Muscle of arm (tissue), 14 donors: ENCODE data around the gene SPRR2A. TPM values are rescaled to one million over a fixed set of nuclear protein-coding genes. Genes with fewer than 3 reads are reported as not detected.
"Not testable (repeated sequence)": the region's sequence is repeated elsewhere in the genome, so short reads cannot be mapped to it uniquely, and the experiment has no call there.

Source experiments
- DNase-seq: peaks from one replicate; pipeline ENCODE4 v3.0.0-alpha.2; 2013
- long read RNA-seq, 11 donors: transcript quantifications; one replicate each; lab custom pipeline, GENCODE V29; 2026
- polyA plus RNA-seq, 12 donors: library from polyadenylated mRNA; unstranded; fragments of 120-200 nt; gene quantifications; one replicate each; pipeline ENCODE4 v1.2.1, GENCODE V29; 2013; ENCODE audit not compliant: insufficient read length in 12 of 12

Gene SPRR2A
- polyA plus RNA-seq, result under 1 TPM in 1 of 12 donors, not detected in 11; 0.59 TPM
- long read RNA-seq, donor 1, result 0 reads
- long read RNA-seq, donor 2, result 0 reads
- long read RNA-seq, donor 3, result 0 reads
- long read RNA-seq, donor 4, result 0 reads
- long read RNA-seq, donor 5, result 0 reads
- long read RNA-seq, donor 6, result 0 reads
- long read RNA-seq, donor 7, result 0 reads
- long read RNA-seq, donor 8, result 0 reads
- long read RNA-seq, donor 9, result 0 reads
- long read RNA-seq, donor 10, result 0 reads
- long read RNA-seq, donor 11, result 0 reads

DNA sequence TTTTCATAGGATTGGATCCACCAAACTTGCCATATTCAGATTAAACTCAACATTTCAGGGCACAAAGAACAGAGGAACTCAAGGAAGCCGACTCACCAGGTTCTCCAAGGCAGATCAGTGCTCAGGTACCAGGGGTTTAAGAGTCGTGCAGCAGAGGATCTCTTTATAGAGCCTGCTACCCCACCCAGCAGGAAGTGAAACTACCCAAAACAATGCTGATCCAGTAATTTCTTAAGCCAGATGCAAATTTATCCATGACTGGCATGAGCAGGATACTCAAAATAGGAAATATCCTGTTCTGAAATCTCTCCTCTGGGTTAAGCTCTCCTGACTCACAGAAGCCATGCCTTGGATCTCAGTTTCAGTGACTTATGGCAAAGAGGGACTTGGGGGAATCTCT is at the start of gene SPRR2A:
TSS of gene SPRR2A (minus strand) at position 138 of the 400 bp plus-strand sequence. CDS start 777 bp downstream, outside the sequence.
- DNase-seq, result no peak

DNA sequence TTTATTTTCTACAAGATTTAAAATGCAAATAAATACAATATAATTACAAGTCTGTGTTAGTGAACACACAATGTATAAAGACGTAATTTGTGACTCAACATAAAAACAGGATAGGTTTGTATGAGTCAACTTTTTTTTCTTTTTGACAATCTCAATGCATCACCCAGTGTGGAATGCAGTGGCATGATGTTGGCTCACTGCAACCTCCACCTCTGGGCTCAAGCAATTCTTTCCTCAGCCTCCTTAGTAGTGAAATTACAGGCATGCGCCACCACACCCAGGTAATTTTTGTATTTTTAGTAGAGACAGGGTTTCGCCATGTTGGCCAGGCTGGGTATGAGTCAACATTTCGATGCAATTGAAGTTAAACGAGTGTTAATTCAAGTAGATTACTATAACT is 42.9 kb upstream of the SPRR2A start:
- no peak for DNase-seq

DNA sequence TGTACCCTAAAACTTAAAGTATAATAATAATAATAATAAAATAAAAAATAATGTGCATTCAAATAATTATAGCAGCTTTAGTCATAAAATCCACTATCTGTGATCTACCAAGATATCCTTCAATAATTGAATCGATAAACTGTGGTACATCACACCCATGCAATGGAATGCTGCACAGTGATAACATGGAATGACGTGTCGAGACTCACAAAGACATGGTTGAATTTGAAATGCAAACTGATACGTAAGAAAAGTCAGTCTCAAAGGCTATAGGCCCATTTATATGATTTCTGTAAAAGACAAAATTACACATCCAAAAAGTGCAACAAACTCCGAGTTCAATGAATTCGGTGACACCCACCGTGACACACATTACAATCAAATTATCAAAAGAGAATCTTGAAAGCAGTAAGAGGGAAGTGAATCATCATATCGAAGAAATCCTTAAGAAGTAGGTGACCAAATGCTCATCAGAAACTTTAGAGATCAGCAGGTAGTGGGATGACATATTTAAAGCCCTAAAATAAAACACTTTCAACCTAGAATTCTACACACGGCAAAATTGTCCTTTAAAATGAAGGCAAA is 42.2 kb upstream of the SPRR2A start:
- no peak for DNase-seq

DNA sequence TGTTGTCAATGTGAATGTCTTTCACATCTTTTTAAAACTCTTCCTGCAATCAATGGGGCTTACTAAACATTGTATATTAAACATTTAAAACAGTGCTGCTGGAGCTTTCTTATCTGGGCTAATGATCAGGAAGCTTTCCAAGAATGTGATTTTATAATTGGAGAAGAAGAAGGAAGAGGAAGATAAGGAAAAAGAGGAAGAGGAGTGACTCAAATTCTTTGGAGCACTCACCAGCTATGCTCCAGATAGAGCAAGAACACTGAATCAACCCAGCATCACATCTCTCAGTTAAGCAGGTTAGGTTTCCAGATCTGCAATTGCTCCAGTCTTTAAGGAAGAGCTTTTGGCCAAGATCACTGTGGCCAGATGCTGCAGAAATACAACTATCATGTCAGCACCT is 38.5 kb upstream of the SPRR2A start:
- DNase-seq, result no peak

DNA sequence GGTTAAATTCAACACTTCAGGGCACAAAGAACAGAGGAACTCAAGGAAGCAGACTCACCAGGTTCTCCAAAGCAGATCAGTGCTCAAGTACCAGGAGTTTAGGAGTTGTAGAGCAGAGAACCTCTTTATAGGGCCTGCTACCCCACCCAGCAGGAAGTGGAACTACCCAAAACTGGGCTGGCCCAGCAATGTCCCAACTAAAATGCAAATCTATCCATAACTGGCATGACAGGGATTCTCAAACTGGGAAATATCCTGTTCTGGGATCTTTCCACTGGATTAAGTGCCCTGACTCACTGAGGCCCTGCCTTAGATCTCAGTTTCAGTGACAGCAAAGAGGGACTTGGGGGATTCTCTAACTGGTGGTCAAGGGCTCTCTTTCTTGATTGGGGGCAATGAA is 37.1 kb upstream of the SPRR2A start, which contains the start of gene SPRR2E:
TSS of gene SPRR2E (minus strand) at position 101 of the 400 bp plus-strand sequence. CDS start 775 bp downstream, outside the sequence.
- no peak for DNase-seq

DNA sequence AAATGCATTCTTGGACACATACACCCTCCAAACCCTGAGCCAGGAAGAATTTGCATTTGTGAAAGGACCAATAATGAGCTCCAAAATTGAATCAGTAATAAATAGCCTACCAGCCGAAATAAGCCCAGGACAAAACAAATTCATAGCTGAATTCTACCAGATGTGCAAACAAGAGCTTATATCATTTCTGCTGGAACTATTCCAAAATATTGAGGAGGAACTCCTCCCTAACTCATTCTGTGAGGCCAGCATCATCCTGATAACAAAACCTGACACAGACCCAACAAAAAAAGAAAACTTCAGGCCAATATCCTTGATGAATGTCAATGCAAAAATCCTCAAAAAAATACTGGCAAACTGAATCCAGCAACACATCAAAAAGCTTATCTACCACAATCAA is 30.3 kb upstream of the SPRR2A start:
- no peak for DNase-seq

DNA sequence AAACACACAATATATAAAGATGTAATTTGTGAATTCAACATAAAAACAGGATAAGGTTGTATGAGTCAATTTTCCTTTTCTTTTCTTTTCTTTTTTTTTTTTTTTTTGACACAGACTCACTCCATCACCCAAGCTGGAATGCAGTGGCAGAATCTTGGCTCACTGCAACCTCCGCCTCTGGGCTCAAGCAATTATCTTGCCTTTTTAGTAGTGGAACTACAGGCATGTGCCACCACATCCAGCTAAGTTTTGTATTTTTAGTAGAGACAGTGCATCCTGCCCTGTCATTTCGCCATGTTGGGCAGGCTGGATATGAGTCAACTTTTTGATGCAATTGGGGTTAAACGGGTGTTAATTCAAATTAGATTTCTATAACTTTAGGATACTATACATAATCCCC is 24.4 kb upstream of the SPRR2A start:
- no peak for DNase-seq

DNA sequence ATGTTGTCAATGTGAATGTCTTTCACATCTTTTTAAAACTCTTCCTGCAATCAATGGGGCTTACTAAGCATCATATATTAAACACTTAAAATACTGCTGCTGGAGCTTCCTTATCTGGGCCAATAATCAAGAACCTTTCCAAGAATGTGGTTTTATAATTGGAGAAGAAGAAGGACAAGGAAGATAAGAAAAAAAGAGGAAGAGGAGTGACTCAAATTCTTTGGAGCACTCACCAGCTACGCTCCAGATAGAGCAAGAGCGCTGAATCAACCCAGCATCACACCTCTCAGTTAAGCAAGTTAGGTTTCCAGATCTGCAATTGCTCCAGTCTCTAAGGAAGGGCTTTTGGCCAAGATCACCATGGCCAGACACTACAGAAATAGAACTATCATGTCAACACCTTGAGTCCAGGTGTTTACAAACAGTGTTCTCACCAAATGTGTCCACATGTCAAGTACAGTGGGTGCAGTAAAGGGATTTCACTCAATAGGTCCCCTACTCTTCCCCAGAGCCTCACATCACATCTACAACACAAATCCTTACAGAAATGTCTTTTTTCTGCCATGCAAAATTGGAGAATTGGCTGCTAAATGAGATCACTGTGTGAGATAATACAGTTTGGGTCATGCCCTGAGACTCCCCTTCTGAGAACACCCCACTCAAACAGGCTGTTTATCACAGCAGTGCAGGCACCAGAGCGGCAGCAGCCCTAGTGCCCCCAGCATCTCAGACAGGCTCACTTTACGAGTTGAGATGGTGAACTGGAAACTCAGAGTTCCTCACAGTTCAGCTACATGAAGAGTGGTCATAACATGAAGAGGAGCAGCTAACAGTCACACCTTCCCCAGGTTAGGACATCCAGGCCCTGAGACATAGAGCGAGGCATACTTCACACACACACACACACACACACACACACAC is 15.8 kb upstream of the SPRR2A start:
- DNase-seq, result no peak

DNA sequence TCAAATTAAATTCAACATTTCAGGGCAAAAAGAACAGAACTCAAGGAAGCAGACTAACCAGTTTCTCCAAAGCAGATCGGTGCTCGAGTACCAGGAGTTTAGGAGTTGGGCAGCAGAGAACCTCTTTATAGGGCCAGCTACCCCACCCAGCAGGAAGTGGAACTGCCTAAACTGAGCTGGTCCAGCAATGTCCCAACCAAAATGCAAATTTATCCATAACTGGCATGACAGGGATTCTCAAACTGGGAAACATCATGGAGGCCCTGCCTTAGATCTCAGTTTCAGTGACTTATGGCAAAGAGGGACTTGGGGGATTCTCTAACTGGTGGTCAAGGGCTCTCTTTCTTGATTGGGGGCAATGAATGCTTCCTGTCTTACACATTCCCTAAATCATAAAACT is 14.2 kb upstream of the SPRR2A start, which contains the start of gene SPRR2B:
TSS of gene SPRR2B (minus strand) at position 101 of the 400 bp plus-strand sequence. CDS start 772 bp downstream, outside the sequence.
- DNase-seq, result no peak

DNA sequence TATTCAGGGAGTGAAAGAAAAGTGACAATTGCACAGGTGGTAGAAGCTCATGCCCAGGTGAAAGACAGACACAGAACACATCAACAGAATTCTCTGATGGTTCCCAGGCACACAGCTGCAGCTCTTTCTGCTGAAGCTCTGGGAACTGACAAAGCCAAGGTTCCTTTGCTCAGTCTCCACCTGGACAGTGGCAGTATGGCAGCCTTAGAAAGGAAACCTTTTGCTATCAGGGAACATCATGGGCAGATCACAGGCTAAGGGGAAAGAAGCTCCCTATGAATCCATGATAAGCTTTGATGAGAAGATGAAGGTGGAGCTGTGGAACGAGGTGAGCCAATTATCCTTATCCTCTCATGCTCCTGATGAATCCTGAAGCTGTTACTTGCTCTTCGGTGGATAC is 12.9 kb upstream of the SPRR2A start:
- no peak for DNase-seq

DNA sequence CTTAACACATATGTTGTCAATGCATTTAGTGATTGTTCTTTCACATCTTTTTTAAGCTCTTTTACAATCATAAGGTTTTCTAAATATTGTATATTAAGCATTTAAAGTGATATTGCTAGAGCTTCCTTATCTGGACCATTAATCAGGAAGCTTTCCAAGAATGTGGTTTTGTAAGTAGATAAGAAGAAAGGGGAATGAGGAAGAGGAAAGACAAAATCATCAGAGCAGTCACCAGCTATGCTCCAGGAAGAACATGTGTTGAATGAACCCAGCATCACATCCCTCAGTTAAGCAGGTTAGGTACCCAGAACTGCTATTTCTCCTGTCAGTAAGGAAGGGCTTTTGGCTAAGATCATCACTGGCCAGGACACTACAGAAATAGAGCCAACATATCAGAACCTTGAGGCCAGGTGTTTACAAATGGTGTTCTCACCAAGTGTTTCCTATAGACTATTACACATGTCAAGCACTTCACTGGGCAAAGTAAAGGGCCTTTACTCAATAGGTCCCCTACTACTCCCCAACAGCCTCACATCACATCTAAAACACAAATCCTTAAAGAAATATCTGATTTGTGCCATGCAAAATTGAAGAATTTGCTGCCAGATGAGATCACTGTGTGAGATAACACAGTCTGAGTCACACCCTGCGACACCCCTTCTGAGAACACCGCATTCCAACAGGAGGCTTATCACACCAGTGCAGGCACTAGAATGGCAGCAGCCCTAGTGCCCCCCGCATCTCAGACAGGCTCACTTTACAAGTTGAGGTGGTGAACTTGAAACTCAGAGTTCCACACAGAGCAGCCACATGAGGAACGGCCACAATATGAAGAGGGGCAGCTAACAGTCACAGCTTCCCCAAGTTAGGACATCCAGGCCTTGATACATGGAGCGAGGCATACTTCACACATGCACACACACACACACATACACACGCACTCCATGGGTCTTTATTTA is 1.8 kb upstream of the SPRR2A start:
- no peak for DNase-seq

DNA sequence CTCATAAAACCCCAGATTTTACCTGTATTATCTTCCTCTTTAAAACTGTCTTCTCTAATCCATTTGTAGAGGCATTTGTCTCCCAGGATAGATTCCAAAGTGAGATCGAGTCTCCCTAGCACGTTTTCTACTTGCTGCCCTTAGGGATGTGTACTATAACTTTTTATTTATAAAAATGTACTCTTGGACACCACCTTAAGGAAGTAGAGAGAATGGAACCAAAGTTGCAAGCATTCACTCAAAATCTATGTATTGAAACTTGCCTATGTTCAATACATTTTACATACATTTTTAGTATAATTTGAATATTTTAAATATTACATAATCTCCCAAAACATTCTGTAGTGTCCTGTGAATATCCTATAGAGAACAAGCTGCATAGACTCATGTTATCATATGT is 842 bp upstream of the SPRR2A start:
- DNase-seq, result no peak

DNA sequence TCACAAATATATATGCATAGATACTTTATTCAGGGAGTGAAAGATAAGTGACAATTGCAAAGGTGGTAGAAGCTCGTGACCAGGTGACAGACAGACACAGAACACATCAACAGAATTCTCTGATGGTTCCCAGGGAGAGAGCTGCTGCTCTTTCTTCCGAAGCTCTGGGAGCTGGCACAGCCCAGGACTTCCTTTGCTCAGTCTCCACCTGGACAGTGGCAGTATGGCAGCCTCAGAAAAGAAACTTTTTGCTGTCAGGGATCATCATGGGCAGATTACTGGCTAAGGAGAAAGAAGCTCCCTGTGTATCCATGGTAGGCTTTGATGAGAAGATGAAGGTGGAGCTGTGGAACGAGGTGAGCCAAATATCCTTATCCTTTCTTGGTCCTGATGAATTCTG is 1.2 kb downstream of the SPRR2A start:
- not testable (repeated sequence) for DNase-seq

DNA sequence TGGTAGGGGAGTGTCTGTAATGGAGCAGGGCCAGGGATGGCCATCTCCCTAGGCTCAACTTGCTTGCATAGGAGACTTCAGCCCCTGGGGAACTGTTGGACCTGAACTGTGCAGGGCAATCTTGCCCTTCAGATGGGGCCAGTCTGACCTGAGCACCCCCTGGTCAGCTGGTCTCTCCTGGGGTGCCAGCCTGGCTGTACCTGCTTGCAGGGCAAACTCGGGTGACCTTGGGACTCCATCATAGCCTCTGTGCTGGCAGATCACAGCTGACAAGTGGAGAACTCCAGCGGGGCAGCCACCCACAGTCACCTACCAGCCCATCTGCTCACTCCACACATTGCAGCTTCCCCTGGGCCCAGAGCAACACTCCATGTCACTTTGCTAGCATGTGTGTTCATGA is 8.1 kb downstream of the SPRR2A start:
- DNase-seq, result no peak

DNA sequence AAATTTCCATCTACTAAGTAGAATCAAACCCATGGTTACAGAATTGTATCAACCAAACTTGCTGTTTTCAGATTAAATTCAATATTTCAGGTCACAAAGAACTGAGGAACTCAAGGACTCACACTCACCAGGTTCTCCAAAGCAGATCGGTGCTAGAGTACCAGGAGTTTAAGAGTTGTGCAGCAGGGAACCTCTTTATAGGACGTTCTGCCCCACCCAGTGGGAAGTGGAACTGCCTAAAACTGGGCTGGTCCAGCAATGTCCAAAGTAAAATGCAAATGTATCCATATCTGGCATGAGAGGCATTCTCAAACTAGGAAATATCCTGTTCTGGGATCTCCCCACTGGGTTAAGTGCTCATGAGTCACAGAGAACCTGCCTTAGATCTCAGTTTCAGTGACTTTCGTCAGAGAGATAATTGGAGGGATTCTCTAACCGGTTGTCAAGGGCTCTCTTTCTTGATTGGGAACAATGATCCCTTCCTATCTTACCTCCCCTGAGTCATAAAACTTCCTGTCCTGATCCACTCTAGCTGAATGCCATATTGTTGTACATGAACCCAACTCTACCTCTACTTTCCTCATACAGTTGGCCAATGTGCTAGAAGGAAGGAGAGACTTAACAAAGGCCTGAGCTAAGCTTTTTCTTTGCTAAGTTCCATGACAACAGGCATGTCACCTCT is 16.2 kb downstream of the SPRR2A start, which contains the start of gene SPRR2D:
TSS of gene SPRR2D (minus strand) at position 171 of the 682 bp plus-strand sequence. CDS start 774 bp downstream, outside the sequence.
- no peak for DNase-seq

DNA sequence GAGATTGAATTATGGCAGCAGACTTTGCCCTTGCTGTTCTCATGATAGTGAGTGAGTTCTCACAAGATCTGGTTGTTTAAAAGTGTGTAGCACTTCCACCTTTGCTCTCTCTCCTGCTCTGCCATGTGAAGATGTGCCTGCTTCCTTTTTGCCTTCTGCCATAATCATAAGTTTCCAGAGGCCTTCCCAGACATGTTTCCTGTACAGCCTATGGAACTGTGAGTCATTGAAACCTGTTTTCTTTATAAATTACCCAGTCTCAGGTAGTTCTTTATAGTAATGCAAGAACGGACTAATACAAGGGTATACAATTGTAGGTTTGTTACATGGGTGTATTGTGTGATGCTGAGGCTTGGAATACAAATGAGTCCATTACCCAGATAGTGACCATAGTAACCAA is 22.1 kb downstream of the SPRR2A start:
- DNase-seq, result no peak

DNA sequence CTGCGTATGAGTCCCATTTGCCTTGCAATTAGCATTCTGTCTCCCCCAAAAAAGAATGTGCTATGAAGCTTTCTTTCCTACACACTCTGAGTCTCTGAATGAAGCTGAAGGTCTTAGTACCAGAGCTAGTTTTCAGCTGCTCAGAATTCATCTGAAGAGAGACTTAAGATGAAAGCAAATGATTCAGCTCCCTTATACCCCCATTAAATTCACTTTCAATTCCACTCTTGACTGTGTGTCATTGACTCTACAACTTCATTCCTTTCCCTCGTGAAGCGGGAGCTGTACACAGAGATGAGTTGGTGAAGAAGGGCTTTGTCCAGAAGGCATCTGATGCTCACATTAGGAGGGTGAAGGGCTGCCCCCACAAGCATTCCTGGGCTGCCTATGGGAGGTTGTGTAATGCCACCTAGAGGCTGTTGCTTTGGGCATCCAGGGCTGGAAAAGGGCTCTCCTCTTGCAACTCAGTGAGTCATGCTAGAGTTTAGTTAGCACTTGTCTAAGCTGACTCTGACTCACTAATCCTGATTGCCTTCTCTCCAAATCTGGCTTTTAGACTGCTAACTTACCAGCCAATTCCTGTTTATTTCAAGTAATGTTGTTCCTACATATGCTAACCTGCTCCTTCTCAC is 24.5 kb downstream of the SPRR2A start:
- no peak for DNase-seq

DNA sequence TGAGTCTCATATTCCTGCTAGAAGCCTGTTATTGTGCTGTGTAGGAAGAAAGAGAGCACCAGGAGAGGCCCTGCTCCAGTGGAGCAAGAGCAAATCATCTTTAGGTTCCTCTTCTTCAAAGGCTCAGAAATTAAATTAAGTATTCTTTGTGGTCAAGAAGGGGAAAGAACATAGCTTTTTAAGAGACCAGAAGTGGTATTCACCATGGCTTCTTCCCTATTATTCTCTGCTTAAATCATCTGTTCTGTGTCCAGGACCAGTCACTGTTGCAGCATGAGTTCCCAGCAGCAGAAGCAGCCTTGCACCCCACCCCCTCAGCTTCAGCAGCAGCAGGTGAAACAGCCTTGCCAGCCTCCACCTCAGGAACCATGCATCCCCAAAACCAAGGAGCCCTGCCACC is 25.2 kb downstream of the SPRR2A start:
- no peak for DNase-seq

DNA sequence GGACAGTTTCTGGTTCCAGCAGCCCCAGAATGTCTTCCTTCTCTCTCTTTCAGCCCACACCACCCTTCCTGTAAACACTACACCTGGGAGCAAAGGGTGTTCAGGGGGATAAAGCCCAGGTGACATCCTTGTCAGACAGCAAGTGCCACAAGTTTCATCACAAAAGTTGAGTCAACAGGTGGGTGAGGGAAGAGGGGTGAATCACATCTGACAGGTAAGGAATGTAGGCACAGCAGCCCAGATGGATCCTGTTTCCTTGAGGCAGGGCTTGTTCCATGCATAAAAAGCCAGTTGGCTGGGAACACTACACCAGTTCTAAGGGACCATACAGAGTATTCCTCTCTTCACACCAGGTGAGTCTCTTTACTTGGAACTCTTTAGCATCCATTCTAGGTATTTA is 26.4 kb downstream of the SPRR2A start, which contains the start of gene SPRR1B:
TSS of gene SPRR1B (plus strand) at position 309 of the 400 bp plus-strand sequence. CDS start 1,143 bp downstream, outside the sequence.
- no peak for DNase-seq

DNA sequence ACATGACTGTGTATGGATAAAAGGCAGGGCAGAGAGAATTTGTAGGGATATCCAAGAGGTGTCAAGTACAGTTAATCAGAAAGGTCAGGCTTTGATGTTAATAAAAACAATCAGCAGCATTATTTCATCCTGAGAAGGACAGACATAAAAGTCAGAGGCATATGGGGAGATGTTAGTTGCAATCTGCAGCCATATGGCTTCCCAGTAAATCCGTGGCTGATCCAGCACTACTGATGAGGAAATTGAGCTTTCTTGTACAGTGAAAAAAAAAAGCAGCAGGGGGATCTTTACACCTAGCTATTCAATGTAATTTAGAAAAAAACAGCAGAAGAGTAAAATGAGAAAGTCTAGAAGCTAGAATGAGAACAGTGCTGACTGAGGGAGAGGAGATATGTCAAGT is 28.5 kb downstream of the SPRR2A start:
- DNase-seq, result no peak
